Right ventricle myocardium superior (tissue), 1 donor: Measurements from ENCODE around the gene EML4. TPM values are rescaled to one million over a fixed set of nuclear protein-coding genes. Genes with fewer than 3 reads are reported as not detected.

Experiments
- ATAC-seq: fragments of 200-7000 bp; cut with Tn5 transposase; one replicate; pipeline ENCODE4 v1.9.1; 2020; ENCODE audit warnings: mild to moderate bottlenecking; ENCODE audit not compliant: poor library complexity
- DNase-seq: peaks from one replicate; pipeline ENCODE4 v3.0.0-alpha.2; 2020
- intact Hi-C: fragments of 100-400 bp; cut with DNase I; formaldehyde crosslinking; loops from one replicate; pipeline ENCODE4 v1.11.2; 2022
- total RNA-seq: library from RNA; stranded (reverse); fragmentation: NEBNext Ultra II Directional; extraction: Animal tissue kit (Norgen Biotek cat#: 25700); gene quantifications from one replicate; pipeline ENCODE4 v1.2.1, GENCODE V29; 2021
- donor health status: DM: no; HTN: yes; CAD: no; lungs with severe emphysema.

Gene EML4
- total RNA-seq, 1 donor from 2014 or later: 4.4 TPM

DNA sequence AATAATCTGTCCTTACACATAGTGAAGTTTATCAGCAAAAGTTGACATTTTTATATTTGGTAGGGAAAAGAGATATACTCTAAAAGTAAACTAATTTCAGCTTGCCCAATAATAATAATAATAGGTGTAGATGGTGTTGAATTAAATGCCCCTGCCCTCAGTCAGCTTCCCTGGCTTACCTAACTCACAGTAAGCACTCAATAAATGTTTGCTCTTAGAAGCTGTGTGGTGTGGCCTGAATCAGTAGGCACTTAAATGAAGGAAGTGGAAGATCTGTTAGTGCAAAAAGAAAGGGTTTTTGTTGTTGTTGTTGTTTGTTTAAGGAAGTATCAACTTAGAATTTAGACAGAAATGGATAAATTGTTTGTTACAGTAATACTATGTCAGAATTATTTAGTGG is 36.2 kb downstream of the EML4 start:
- ATAC-seq: no peak
- intact Hi-C loops: no loop called here
- no peak for DNase-seq

- DNase-seq: no peak
- intact Hi-C loops: no loop called here
- no peak for ATAC-seq
Observed at GRCh38 chr2:42207826-42208225, 38.7 kb downstream of the EML4 start.

DNA sequence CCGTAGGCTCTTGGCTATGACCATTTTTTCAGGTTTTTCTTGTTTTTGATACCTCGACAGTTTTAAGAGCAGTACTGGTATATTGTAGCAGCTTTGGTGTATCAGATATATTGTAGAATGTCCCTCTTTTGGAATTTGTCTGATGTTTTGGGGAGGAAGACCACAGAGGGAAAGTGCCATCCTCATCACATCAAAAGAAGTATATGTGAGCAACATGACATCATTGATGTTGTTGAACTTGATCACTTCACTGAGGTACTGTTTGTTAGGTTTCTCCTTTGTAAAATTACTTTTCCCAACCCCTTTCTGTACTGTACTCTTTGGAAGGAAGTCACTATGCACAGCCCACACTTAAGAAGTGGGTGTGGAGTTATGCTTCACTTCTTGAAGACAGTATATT is 41.0 kb downstream of the EML4 start:
- intact Hi-C loops: no loop called here
- DNase-seq (no peak), ATAC-seq (no peak)

GRCh38 chr2:42211291-42211690 is 42.1 kb downstream of the EML4 start:
- DNase-seq (no peak), ATAC-seq (no peak)
- intact Hi-C loops: no loop called here

GRCh38 chr2:42214669-42215068 is 45.5 kb downstream of the EML4 start:
- DNase-seq: no peak
- intact Hi-C loops: no loop called here
- no peak for ATAC-seq

- intact Hi-C loops: no loop called here
- ATAC-seq (no peak), DNase-seq (no peak)
Observed at GRCh38 chr2:42216694-42217093, 47.5 kb downstream of the EML4 start.

- DNase-seq (no peak), ATAC-seq (no peak)
- intact Hi-C loops: no loop called here
Observed at GRCh38 chr2:42217307-42217706, 48.2 kb downstream of the EML4 start.

DNA sequence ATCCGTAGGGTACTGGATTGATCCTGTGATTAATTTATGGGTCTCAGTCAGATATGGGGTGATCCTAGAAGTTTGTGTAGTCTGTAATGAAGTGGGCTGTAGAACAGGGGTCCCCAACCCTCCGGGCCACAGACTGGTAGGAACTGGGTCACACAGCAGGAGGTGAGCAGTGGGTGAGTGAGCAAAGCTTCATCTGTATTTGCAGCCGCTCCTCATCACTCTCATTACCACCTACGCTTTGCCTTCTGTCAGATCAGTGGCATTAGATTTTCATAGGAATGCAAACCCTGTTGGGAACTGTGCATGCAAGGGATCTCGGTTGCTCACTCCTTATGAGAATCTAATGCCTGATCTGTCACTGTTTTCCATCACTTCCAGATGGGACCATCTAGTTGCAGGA is 48.8 kb downstream of the EML4 start:
- ATAC-seq (no peak), DNase-seq (no peak)
- intact Hi-C loops: no loop called here

DNA sequence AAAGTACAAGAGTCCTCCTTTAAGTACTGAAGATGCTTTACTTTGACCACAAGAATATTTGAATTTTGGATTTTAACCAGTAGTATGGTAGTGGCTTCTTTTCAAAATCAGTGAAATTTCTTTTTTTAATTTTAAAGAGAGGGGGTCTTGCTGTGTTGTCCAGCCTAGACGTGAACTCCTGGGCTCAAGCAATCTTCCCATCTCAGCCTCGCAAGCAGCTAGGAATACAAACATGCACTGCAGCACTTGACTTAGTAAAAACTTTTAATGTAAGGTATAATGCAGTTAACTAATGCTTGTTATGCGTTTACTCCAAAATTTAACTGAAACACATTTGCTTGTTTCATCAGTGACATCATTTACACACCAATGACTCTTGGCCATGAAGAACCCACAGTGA is 49.6 kb downstream of the EML4 start:
- no peak for ATAC-seq
- intact Hi-C loops: no loop called here
- no peak for DNase-seq

DNA sequence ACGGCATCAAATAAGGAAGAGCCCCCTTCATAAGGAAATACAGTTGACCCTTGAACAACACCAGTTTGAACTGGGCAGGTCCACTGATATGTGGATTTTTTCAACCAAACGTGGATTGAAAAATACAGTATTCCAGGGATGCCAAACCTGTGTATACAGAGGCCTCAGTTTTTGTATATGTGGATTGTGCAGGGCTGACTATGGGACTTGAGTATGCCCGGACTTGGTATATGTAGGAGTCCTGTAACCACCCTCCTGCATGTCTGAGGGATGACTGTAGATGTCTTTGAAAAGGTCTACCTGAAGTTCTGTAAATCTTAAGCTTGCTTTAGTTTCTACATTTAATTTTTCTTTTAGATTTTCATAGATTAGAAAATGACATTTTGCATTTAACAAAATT is 50.0 kb downstream of the EML4 start:
- no peak for ATAC-seq
- no peak for DNase-seq
- intact Hi-C loops: no loop called here

GRCh38 chr2:42220566-42220965 is 51.4 kb downstream of the EML4 start:
- ATAC-seq: no peak
- intact Hi-C loops: no loop called here
- DNase-seq: no peak

- ATAC-seq (no peak), DNase-seq (no peak)
- intact Hi-C loops: no loop called here
Observed at GRCh38 chr2:42223067-42223854, 54.1 kb downstream of the EML4 start.

DNA sequence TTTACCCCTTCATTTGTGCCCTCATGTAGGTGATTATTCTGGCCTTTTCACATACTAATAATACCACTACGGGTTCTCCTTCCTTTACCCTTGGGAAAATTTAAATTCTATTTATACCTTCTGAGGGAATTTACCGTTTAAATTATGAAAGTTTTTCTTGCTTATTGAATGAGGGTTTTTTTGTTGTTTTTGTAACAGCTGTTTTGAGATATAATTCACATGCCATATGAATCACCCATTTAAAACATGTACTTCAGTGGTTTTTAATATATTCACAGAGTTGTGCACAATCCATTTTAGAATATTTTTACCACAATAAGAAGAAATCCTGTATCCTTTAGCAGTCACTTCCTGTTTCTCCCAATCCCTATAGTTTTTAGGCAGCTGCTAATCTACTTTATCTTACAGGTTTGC is 54.7 kb downstream of the EML4 start:
- intact Hi-C loops: no loop called here
- no peak for DNase-seq
- no peak for ATAC-seq

DNA sequence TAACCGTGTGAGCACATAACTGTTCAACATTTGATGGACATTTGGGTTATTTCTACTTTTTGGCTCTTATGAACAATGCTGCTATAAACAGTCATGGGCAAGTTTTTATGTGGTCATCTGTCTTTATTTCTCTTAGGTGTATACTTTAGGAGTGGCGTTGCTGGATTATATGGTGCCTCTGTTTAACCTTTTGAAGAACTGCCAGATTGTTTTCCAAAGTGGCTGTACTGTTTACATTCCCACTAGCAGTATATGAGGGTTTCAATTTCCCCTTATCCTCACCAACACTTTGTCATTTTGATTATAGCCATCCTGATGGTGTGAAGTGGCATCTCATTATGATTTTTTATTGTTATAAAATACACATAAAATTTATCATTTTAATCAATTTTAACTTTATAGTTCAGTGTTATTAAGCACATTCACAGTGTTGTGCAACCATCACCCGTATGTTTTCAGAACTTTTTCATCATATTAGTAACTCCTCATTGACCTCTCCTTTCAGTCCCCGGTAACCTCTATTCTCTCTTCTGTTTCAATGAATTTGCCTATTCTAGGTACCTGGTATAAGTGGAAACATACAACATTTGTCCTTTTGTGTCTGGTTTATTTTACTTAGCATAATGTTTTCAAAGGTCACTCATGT is 55.4 kb downstream of the EML4 start:
- no peak for DNase-seq
- no peak for ATAC-seq
- intact Hi-C loops: no loop called here

DNA sequence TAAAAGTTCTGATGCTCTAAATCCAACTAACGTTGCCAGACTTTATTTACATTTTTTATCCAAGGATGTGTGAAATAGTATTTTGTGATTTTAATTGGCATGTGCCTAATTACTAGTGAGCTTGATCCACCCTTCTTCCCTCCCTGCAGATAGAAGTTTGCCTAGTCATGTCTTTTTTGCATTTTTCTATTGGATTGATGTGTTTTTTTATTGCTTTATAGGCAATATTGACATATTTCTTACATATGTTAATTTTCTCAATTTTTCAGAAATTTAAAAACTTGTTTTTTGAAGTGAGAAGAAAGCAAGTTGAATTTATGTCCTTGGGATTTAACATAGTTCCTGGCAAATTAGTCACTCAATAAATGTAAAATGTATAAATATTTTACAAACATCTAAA is 56.4 kb downstream of the EML4 start:
- no peak for ATAC-seq
- DNase-seq: no peak
- intact Hi-C loops: no loop called here

- DNase-seq: no peak
- intact Hi-C loops: no loop called here
- ATAC-seq: no peak
Observed at GRCh38 chr2:42227491-42227890, 58.3 kb downstream of the EML4 start.

DNA sequence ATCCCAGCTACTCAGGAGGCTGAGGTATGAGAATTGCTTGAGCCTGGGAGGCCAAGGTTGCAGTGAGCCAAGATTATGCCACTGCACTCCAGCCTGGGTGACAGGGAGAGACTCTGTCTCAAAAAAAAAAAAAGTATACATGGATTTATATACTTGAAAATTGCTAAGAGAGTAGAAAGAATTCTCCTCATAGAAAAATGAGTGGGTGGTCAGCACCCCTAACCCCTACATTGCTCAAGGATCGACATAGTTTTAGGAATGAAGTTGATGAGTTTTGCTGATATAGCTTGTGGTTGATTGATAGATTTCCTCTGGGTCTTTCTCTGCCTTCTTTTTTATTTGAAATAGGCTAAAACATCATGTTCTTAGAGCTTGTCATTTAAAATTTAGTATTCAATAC is 58.9 kb downstream of the EML4 start:
- DNase-seq: no peak
- no peak for ATAC-seq
- intact Hi-C loops: no loop called here

DNA sequence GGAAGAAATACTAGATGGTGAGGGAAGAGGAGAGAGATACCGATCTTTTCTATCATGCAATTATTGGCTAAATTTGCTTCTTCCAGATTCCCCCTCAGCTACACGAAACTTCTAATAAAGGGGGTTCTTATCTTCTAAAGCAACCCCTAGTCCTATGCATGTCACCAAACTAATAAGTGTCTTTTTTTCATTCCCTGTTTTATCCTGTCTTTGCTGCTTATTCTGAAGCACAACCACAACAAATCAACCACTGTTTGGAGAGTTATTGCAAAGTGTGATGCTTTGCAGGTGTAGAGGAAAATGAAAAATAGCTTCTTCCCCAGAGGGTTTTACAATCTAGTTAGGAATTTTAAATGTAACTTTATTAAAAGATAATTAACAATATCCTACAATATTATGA is 60.8 kb downstream of the EML4 start:
- ATAC-seq (no peak), DNase-seq (no peak)
- intact Hi-C loops: no loop called here

GRCh38 chr2:42230891-42231290 is 61.7 kb downstream of the EML4 start:
- no peak for ATAC-seq
- no peak for DNase-seq
- intact Hi-C loops: no loop called here

DNA sequence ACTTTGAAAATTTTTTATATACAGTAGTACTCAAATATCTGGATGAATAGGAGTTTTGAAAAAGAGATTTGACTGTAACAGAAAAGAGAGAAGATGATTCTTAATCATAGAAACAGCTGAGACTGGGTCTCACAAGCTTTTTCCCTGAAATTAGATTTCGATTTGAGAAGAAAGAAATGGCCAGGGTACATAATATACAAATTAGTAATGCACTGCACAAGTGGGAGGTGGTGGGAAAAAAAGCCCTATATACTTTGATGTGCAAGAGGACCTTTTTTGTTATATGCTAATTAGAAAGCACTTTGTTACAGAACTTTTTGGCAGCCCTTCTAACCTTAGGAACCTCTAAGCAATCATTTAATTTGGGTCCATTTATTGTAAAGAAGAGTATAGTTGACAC is 62.9 kb downstream of the EML4 start:
- ATAC-seq (no peak), DNase-seq (no peak)
- intact Hi-C loops: no loop called here

GRCh38 chr2:42233976-42234441 is 64.9 kb downstream of the EML4 start:
- intact Hi-C loops: no loop called here
- no peak for DNase-seq
- ATAC-seq: no peak
